Stimulated activated CD8-positive, alpha-beta memory T cell treated with anti-CD3 and anti-CD28 coated beads, Interleukin-15, amount 100 ng/mL, for 48 hours (primary cell): ENCODE data around the gene LMTK2.

Experiments
- DNase-seq, 2 donors: peaks; one replicate each; pipeline ENCODE4 v3.0.0-alpha.2; 2020; ENCODE audit warnings: low read depth in 2 of 2

LMTK2 gene

GRCh38 chr7:98203261-98203963 is 96.8 kb downstream of the LMTK2 start:
- no peak for DNase-seq

GRCh38 chr7:98203964-98204605 is 97.4 kb downstream of the LMTK2 start:
- no peak for DNase-seq

- DNase-seq, result no peak
These were observed 98.0 kb downstream of the LMTK2 start for GRCh38 chr7:98204670-98205069.

- DNase-seq, result no peak
These were observed 98.6 kb downstream of the LMTK2 start for GRCh38 chr7:98205162-98205845.

- no peak for DNase-seq
These were observed 100.0 kb downstream of the LMTK2 start for GRCh38 chr7:98206451-98207330.

- DNase-seq, result no peak
These were observed 102.7 kb downstream of the LMTK2 start for GRCh38 chr7:98209166-98209920.

- no peak for DNase-seq
These were observed 104.0 kb downstream of the LMTK2 start for GRCh38 chr7:98210513-98211220.

- peak in 1 of 2 donors; percentile 27 for DNase-seq
These were observed 104.6 kb downstream of the LMTK2 start, which contains the start of gene BHLHA15 for GRCh38 chr7:98211221-98211675. Gene BHLHA15, plus strand, starts transcription at chr7:98211439. Its CDS starts 871 bp downstream, at chr7:98212310.

GRCh38 chr7:98211676-98212531 is 105.2 kb downstream of the LMTK2 start:
- no peak for DNase-seq

GRCh38 chr7:98212532-98213041 is 105.9 kb downstream of the LMTK2 start:
- no peak for DNase-seq

- DNase-seq, result no peak
These were observed 106.7 kb downstream of the LMTK2 start for GRCh38 chr7:98213296-98213887.

- DNase-seq, result no peak
These were observed 107.5 kb downstream of the LMTK2 start for GRCh38 chr7:98213888-98214810.

- DNase-seq, result no peak
These were observed 108.2 kb downstream of the LMTK2 start for GRCh38 chr7:98214811-98215321.

GRCh38 chr7:98215561-98216495 is 109.2 kb downstream of the LMTK2 start:
- DNase-seq, result no peak

GRCh38 chr7:98216941-98217622 is 110.4 kb downstream of the LMTK2 start:
- no peak for DNase-seq
